HG03342 (cell line): ENCODE data around the gene VEGFC.

Experiments used
- ATAC-seq: cut with Tn5 transposase; IDR thresholded peaks from one replicate; pipeline ENCODE4 v1.9.1; 2021; ENCODE audit warnings: mild to moderate bottlenecking, moderate library complexity; ENCODE audit not compliant: unreplicated experiment

Gene VEGFC

GRCh38 chr4:176709417-176709816, 83.3 kb downstream of the VEGFC start:
- no peak for ATAC-seq

GRCh38 chr4:176708771-176709311, 83.9 kb downstream of the VEGFC start:
- ATAC-seq = no peak

- ATAC-seq = no peak
Measured at GRCh38 chr4:176690716-176691115, 102.0 kb downstream of the VEGFC start.

GRCh38 chr4:176680668-176681180, 112.0 kb downstream of the VEGFC start:
- no peak for ATAC-seq

- no peak for ATAC-seq
Measured at GRCh38 chr4:176676901-176677300, 115.8 kb downstream of the VEGFC start.

GRCh38 chr4:176675810-176676209, 116.9 kb downstream of the VEGFC start:
- ATAC-seq = peak; percentile 49

GRCh38 chr4:176671532-176671931, 121.2 kb downstream of the VEGFC start:
- no peak for ATAC-seq

GRCh38 chr4:176668324-176668723, 124.4 kb downstream of the VEGFC start:
- ATAC-seq = no peak

- ATAC-seq = no peak
Measured at GRCh38 chr4:176664964-176665363, 127.8 kb downstream of the VEGFC start.

- ATAC-seq = no peak
Measured at GRCh38 chr4:176660561-176660960, 132.2 kb downstream of the VEGFC start.

- no peak for ATAC-seq
Measured at GRCh38 chr4:176656108-176656507, 136.6 kb downstream of the VEGFC start.

GRCh38 chr4:176654565-176655216, 138.0 kb downstream of the VEGFC start:
- no peak for ATAC-seq

GRCh38 chr4:176653401-176654220, 139.1 kb downstream of the VEGFC start:
- ATAC-seq = no peak

- no peak for ATAC-seq
Measured at GRCh38 chr4:176646311-176646710, 146.4 kb downstream of the VEGFC start.

GRCh38 chr4:176645246-176645960, 147.3 kb downstream of the VEGFC start:
- no peak for ATAC-seq

- peak; percentile 84 for ATAC-seq
Measured at GRCh38 chr4:176642472-176642871, 150.2 kb downstream of the VEGFC start.

- ATAC-seq = no peak
Measured at GRCh38 chr4:176641237-176641636, 151.5 kb downstream of the VEGFC start.

- ATAC-seq = no peak
Measured at GRCh38 chr4:176638992-176639391, 153.7 kb downstream of the VEGFC start.

- no peak for ATAC-seq
Measured at GRCh38 chr4:176636292-176636691, 156.4 kb downstream of the VEGFC start.

- no peak for ATAC-seq
Measured at GRCh38 chr4:176635372-176636261, 157.1 kb downstream of the VEGFC start.
